ENCODE data around the gene PDCD1.
"Not testable (repeated sequence)": the region's sequence is repeated elsewhere in the genome, so short reads cannot be mapped to it uniquely, and the experiment has no call there.

Gene PDCD1

GRCh38 chr2:241823531-241824437 is 34.9 kb downstream of the PDCD1 start:
- peak; percentile 54 for DNase-seq

GRCh38 chr2:241822264-241822623 is 36.5 kb downstream of the PDCD1 start:
- DNase-seq, result no peak

GRCh38 chr2:241821460-241822263 is 37.0 kb downstream of the PDCD1 start:
- DNase-seq, result no peak

GRCh38 chr2:241820625-241821384 is 37.9 kb downstream of the PDCD1 start:
- peak; percentile 53 for DNase-seq

- not testable (repeated sequence) for DNase-seq
Measured at GRCh38 chr2:241819947-241820624, 38.6 kb downstream of the PDCD1 start.

GRCh38 chr2:241818943-241819270 is 39.8 kb downstream of the PDCD1 start:
- no peak for DNase-seq

- DNase-seq, result no peak
Measured at GRCh38 chr2:241818229-241818942, 40.3 kb downstream of the PDCD1 start.

- not testable (repeated sequence) for DNase-seq
Measured at GRCh38 chr2:241817821-241818215, 40.9 kb downstream of the PDCD1 start.

- DNase-seq, result peak; percentile 63
Measured at GRCh38 chr2:241817126-241817820, 41.4 kb downstream of the PDCD1 start.

- peak; percentile 58 for DNase-seq
Measured at GRCh38 chr2:241816431-241817121, 42.1 kb downstream of the PDCD1 start.

GRCh38 chr2:241815477-241816430 is 42.9 kb downstream of the PDCD1 start:
- DNase-seq, result peak; percentile 59

GRCh38 chr2:241814643-241815476 is 43.8 kb downstream of the PDCD1 start:
- no peak for DNase-seq

GRCh38 chr2:241814393-241814642 is 44.4 kb downstream of the PDCD1 start:
- DNase-seq, result no peak

- DNase-seq, result no peak
Measured at GRCh38 chr2:241813644-241814392, 44.9 kb downstream of the PDCD1 start.

- DNase-seq, result no peak
Measured at GRCh38 chr2:241812730-241813643, 45.7 kb downstream of the PDCD1 start.

- no peak for DNase-seq
Measured at GRCh38 chr2:241811952-241812729, 46.6 kb downstream of the PDCD1 start.
